DOHH2 (cell line): ENCODE results near the gene ANTKMT.
A peak's percentile ranks its signal among the peaks of the same experiment; 100 is the strongest.

Experiments
- H3F3A ChIP-seq: fragments of 200-600 bp; sonication (generic), shearing (Covaris generic); 2 replicates; pipeline ENCODE4 v1.6.0; 2016; ENCODE audit warnings: antibody characterized with exemption, mild to moderate bottlenecking; ENCODE audit not compliant: control insufficient read depth, insufficient read depth
- H3K27ac ChIP-seq: fragments of 200-600 bp; sonication (generic); 2 replicates; pipeline ENCODE4 v1.5.1; 2014; ENCODE audit warnings: low read depth, mild to moderate bottlenecking, low read length, moderate library complexity
- H3K27me3 ChIP-seq: fragments of 200-600 bp; sonication (generic); 2 replicates; pipeline ENCODE4 v1.6.1; 2014; ENCODE audit warnings: mild to moderate bottlenecking, low read length, mixed read lengths; ENCODE audit not compliant: control insufficient read depth
- H3K36me3 ChIP-seq: fragments of 200-600 bp; sonication (generic); 2 replicates; pipeline ENCODE4 v1.6.1; 2014; ENCODE audit warnings: mild to moderate bottlenecking, low read length, moderate library complexity, mixed read lengths; ENCODE audit not compliant: control insufficient read depth
- H3K4me1 ChIP-seq: fragments of 200-600 bp; sonication (generic); 2 replicates; pipeline ENCODE4 v1.6.1; 2014; ENCODE audit warnings: mild to moderate bottlenecking, low read length, mixed read lengths; ENCODE audit not compliant: control insufficient read depth
- H3K4me2 ChIP-seq: fragments of 200-600 bp; sonication (generic); 2 replicates; pipeline ENCODE4 v1.6.0; 2014; ENCODE audit warnings: mild to moderate bottlenecking, low read length, moderate library complexity
- H3K4me3 ChIP-seq: fragments of 200-600 bp; sonication (generic); 2 replicates; pipeline ENCODE4 v1.5.1; 2014; ENCODE audit warnings: mild to moderate bottlenecking, low read length, mixed read lengths
- H3K79me2 ChIP-seq: fragments of 200-600 bp; sonication (generic); 2 replicates; pipeline ENCODE4 v1.6.1; 2014; ENCODE audit warnings: mild to moderate bottlenecking, low read length, mixed read lengths; ENCODE audit not compliant: control insufficient read depth
- H3K9me2 ChIP-seq: fragments of 200-600 bp; sonication (generic); replicated peaks from 2 replicates; pipeline ENCODE4 v1.6.1; 2014; ENCODE audit warnings: mild to moderate bottlenecking, low read length, mixed read lengths; ENCODE audit not compliant: control insufficient read depth
- H3K9me3 ChIP-seq: fragments of 200-600 bp; sonication (generic); 2 replicates; pipeline ENCODE4 v1.6.1; 2014; ENCODE audit warnings: antibody characterized with exemption, low read length, mixed read lengths; ENCODE audit not compliant: control insufficient read depth, insufficient read depth
- H4K20me1 ChIP-seq: fragments of 200-600 bp; sonication (generic); 2 replicates; pipeline ENCODE4 v1.6.0; 2014; ENCODE audit warnings: low read depth, mild to moderate bottlenecking, antibody characterized with exemption, low read length, moderate library complexity; ENCODE audit not compliant: control insufficient read depth, insufficient read depth
- EZH2phosphoT487 ChIP-seq: fragments of 200-600 bp; sonication (generic); IDR thresholded peaks from 2 replicates; pipeline ENCODE4 v1.6.1; 2017; ENCODE audit warnings: borderline replicate concordance, mild to moderate bottlenecking, antibody characterized with exemption, low read length, moderate library complexity, mixed read lengths
- TF ChIP-seq, protein P1 (sequence below): fragments of 200-600 bp; sonication (generic); IDR thresholded peaks from one replicate; pipeline ENCODE4 v1.5.1; 2014; ENCODE audit warnings: antibody characterized with exemption, mild to moderate bottlenecking, low read depth, low read length; ENCODE audit not compliant: poor library complexity, severe bottlenecking

ANTKMT gene

DNA sequence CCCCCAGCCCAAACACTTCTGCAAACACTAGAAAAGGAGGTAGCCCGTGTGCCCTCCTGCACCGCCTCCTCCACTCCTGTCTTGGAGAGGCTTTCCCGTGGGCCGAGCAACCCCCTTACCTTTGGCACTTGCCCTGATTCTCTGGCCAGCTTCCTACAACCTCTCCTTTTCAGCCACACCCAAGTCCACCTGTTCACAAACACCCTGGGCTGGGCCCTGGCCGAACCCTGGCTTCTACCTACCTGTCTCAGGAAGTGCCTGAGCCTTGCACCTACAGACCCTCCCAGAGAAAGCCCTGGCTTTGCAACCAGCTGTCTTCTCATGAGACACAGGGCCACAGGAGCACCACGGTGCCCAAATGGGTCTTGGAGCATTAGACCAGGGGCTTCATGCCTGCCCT lies 2.0 kb upstream of the ANTKMT start:
- H3K79me2 ChIP-seq, result peaks cover 11% of the 10 kb centered on the region
- peaks cover 26% of the 10 kb centered on the region for H3K36me3 ChIP-seq
- TF ChIP-seq, protein P1, sequence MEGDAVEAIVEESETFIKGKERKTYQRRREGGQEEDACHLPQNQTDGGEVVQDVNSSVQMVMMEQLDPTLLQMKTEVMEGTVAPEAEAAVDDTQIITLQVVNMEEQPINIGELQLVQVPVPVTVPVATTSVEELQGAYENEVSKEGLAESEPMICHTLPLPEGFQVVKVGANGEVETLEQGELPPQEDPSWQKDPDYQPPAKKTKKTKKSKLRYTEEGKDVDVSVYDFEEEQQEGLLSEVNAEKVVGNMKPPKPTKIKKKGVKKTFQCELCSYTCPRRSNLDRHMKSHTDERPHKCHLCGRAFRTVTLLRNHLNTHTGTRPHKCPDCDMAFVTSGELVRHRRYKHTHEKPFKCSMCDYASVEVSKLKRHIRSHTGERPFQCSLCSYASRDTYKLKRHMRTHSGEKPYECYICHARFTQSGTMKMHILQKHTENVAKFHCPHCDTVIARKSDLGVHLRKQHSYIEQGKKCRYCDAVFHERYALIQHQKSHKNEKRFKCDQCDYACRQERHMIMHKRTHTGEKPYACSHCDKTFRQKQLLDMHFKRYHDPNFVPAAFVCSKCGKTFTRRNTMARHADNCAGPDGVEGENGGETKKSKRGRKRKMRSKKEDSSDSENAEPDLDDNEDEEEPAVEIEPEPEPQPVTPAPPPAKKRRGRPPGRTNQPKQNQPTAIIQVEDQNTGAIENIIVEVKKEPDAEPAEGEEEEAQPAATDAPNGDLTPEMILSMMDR, result no peak
- no peak for TF ChIP-seq EZH2phosphoT487
- H3K4me1 ChIP-seq, result peaks cover 63% of the 10 kb centered on the region
- H4K20me1 ChIP-seq, result peaks cover 8% of the 10 kb centered on the region; the same call in 1 of the 2 replicates
- H3F3A ChIP-seq, result peaks cover 7% of the 10 kb centered on the region; the same call in 1 of the 2 replicates
- H3K27ac ChIP-seq, result no peak overlapping the region
- H3K9me2 ChIP-seq, result no peaks in the 10 kb centered on the region
- peak overlapping the region; percentile 96 for H3K4me2 ChIP-seq
- peak overlapping the region; percentile 99 for H3K4me3 ChIP-seq
- H3K9me3 ChIP-seq, result no peaks in the 10 kb centered on the region
- H3K27me3 ChIP-seq, result peaks cover 12% of the 10 kb centered on the region

DNA sequence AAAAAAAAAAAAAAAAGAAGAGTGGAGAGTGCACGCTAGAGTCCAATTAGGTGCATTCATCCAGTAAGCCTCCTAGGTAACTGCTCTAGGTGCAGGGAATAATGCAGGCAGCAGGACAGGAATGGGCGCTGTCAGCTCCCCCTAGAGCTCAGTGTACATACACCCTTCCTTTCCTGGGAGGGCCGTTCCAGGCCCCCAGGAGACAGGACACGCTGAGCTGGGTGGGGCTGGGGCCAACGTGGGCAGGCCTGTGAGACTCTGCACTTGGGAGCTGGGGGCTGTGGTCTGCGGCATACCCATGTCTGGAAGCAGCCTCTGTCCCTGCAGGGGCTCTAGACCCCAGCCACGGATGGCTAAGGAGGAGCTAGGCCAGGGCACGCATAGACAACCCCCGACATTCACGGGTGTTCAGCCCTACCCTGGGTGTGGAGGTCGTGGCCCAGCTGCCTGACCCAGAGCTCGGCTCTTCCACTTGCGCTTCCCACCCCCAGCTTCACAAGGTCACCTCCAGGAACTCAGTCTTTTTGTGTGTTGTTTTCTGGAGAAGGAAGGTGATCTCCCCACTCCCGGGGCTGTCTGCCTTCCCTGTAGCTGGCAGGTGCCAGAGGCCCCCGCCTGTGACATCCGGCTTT lies 1.0 kb upstream of the ANTKMT start:
- H3K4me3 ChIP-seq, result peak overlapping the region; percentile 99

DNA sequence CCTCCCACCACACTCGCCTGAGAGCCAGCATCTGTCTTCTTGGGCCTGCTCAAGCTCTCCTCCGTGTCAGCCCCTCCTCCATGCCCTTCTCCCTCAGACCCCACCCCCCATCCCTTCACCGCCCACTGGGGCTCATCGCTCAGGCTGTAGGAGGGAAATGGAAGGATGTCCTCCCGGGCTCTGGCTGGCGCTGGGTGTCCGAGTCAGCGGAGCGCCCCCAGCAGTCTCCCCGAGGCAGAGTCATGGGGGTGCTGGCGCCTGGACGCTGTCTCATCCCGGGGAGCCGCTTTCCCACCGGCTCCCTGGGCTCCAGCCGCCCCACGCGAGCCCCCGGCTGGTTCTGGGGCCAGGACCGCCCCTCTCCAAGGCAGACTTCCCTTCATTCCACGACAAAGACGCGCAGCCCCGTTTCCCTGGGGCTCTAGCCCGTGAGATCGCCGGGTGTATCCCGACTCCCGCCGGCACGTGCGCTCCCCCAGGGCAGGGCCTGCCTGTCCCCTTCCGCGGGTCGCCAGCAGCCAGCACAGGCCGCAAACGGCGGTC lies 428 bp upstream of the ANTKMT start:
- H3K4me1 ChIP-seq, result peaks cover 59% of the 10 kb centered on the region
- H3K9me3 ChIP-seq, result no peaks in the 10 kb centered on the region
- H4K20me1 ChIP-seq, result peaks cover 8% of the 10 kb centered on the region; the same call in 1 of the 2 replicates
- no peaks in the 10 kb centered on the region for H3K9me2 ChIP-seq
- peak overlapping the region; percentile 99 for H3K4me3 ChIP-seq
- peaks cover 7% of the 10 kb centered on the region; the same call in 1 of the 2 replicates for H3F3A ChIP-seq
- peaks cover 9% of the 10 kb centered on the region for H3K27me3 ChIP-seq
- H3K36me3 ChIP-seq, result peaks cover 26% of the 10 kb centered on the region
- no peak for TF ChIP-seq EZH2phosphoT487
- TF ChIP-seq, protein P1, result peak; percentile 56
- H3K27ac ChIP-seq, result peak overlapping the region; percentile 93
- H3K4me2 ChIP-seq, result peak overlapping the region; percentile 96
- H3K79me2 ChIP-seq, result peaks cover 11% of the 10 kb centered on the region

More for the DNA sequence above, 1.0 kb upstream of the ANTKMT start:
- H3K9me2 ChIP-seq, result no peaks in the 10 kb centered on the region
- H4K20me1 ChIP-seq, result peaks cover 8% of the 10 kb centered on the region; the same call in 1 of the 2 replicates
- peaks cover 26% of the 10 kb centered on the region for H3K36me3 ChIP-seq
- peak overlapping the region; percentile 93 for H3K27ac ChIP-seq
- peaks cover 62% of the 10 kb centered on the region for H3K4me1 ChIP-seq
- H3K79me2 ChIP-seq, result peaks cover 11% of the 10 kb centered on the region
- no peak for TF ChIP-seq EZH2phosphoT487
- TF ChIP-seq, protein P1, result peak; percentile 34
- H3K27me3 ChIP-seq, result peaks cover 12% of the 10 kb centered on the region
- H3F3A ChIP-seq, result peaks cover 7% of the 10 kb centered on the region; the same call in 1 of the 2 replicates
- no peaks in the 10 kb centered on the region for H3K9me3 ChIP-seq
- H3K4me2 ChIP-seq, result peak overlapping the region; percentile 96
